NCI-H2227 treated with DMSO at 0.1 percent for 48 hours (cell line): ENCODE data around the gene TMEM144.

ENCODE experiments used
- DNase-seq: peaks from one replicate; lab custom pipeline; 2025; lab: John Stamatoyannopoulos, UW

TMEM144 gene

GRCh38 chr4:158300012-158300411 is 89.7 kb downstream of the TMEM144 start:
- DNase-seq: no peak

GRCh38 chr4:158302076-158302866 is 92.0 kb downstream of the TMEM144 start:
- no peak for DNase-seq

GRCh38 chr4:158304694-158305093 is 94.4 kb downstream of the TMEM144 start:
- DNase-seq: no peak
